SH-SY5Y (cell line): Measurements from ENCODE around the gene LIMA1.

Experiments
- GATA2 ChIP-seq: IDR thresholded peaks from 2 replicates; pipeline ENCODE4 v1.6.1; 2011; ENCODE audit warnings: mild to moderate bottlenecking, low read depth, low read length
- GATA3 ChIP-seq: IDR thresholded peaks from 2 replicates; pipeline ENCODE4 v1.6.1; 2011; ENCODE audit warnings: low read depth, mild to moderate bottlenecking, low read length, moderate library complexity

- no peak for TF ChIP-seq GATA2
- no peak for TF ChIP-seq GATA3
Measured at GRCh38 chr12:50258167-50258551, 25.2 kb downstream of the LIMA1 start.
